ENCODE measurements around the gene HDLBP.
"Not testable (repeated sequence)": the region's sequence is repeated elsewhere in the genome, so short reads cannot be mapped to it uniquely, and the experiment has no call there.

Gene HDLBP

GRCh38 chr2:241334813-241335212, 19.3 kb upstream of the HDLBP start:
- no peak for DNase-seq

- DNase-seq: no peak
Observed at GRCh38 chr2:241330616-241330981, 15.1 kb upstream of the HDLBP start.

- DNase-seq: no peak
Observed at GRCh38 chr2:241329669-241330615, 14.5 kb upstream of the HDLBP start.

GRCh38 chr2:241325257-241325656, 9.8 kb upstream of the HDLBP start:
- DNase-seq: no peak

- DNase-seq: no peak
Observed at GRCh38 chr2:241324775-241325174, 9.3 kb upstream of the HDLBP start.

GRCh38 chr2:241323778-241324177, 8.3 kb upstream of the HDLBP start:
- no peak for DNase-seq

GRCh38 chr2:241321886-241322285, 6.4 kb upstream of the HDLBP start:
- DNase-seq: no peak

- no peak for DNase-seq
Observed at GRCh38 chr2:241321033-241321432, 5.6 kb upstream of the HDLBP start.

- no peak for DNase-seq
Observed at GRCh38 chr2:241320394-241320793, 4.9 kb upstream of the HDLBP start.

- DNase-seq: not testable (repeated sequence)
Observed at GRCh38 chr2:241318830-241319229, 3.4 kb upstream of the HDLBP start.

GRCh38 chr2:241317391-241317790, 1.9 kb upstream of the HDLBP start:
- DNase-seq: peak; percentile 32

GRCh38 chr2:241316825-241317224, 1.4 kb upstream of the HDLBP start:
- no peak for DNase-seq

GRCh38 chr2:241315879-241316631, 583 bp upstream of the HDLBP start, which contains the start of gene SEPTIN2:
Gene SEPTIN2 (plus strand): TSS chr2:241315925. CDS start chr2:241324233, 8,308 bp downstream.
- DNase-seq: no peak

- peak; percentile 30 for DNase-seq
Observed at GRCh38 chr2:241314226-241315092, 1.0 kb downstream of the HDLBP start.

GRCh38 chr2:241313543-241314095, 1.9 kb downstream of the HDLBP start:
- DNase-seq: no peak

- DNase-seq: no peak
Observed at GRCh38 chr2:241312082-241312481, 3.4 kb downstream of the HDLBP start.

GRCh38 chr2:241310917-241311566, 4.4 kb downstream of the HDLBP start:
- no peak for DNase-seq

GRCh38 chr2:241309684-241310117, 5.8 kb downstream of the HDLBP start:
- DNase-seq: peak; percentile 87

- no peak for DNase-seq
Observed at GRCh38 chr2:241308832-241309500, 6.5 kb downstream of the HDLBP start.

GRCh38 chr2:241308267-241308666, 7.2 kb downstream of the HDLBP start:
- no peak for DNase-seq

GRCh38 chr2:241307055-241307454, 8.4 kb downstream of the HDLBP start:
- no peak for DNase-seq

All from SIG-M5 (cell line).